ENCODE results near the gene OR1D5. TPM values are rescaled to one million over a fixed set of nuclear protein-coding genes. Genes with fewer than 3 reads are reported as not detected.

The OR1D5 gene
- total RNA-seq, 2 donors from 2014 or later, result not detected

DNA sequence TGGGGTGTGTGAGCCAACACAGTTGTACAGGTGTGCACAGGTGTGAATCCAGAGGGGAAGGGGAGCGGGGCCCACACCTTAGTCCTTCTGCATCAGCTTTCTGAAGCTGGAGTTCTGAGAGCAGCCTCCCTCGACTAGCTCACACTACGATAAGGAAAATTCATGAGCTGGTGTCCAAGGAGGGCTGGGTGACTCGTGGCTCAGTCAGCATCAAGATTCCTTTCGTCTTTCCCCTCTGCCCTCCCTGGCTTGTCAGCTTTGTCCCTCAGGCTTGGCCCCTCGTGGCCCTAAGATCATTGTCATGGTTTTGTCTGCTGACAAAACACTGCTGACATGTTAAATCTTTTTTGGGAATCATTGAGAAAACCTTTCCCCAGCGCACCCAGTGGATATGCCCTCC is 47.5 kb downstream of the OR1D5 start:
- H3K9me3 ChIP-seq, result no peaks in the 10 kb centered on the region
- H3K36me3 ChIP-seq, result no peaks in the 10 kb centered on the region
- TF ChIP-seq CTCF (IDR thresholded peaks at IDR 0.05) (no peak), POLR2A (IDR thresholded peaks at IDR 0.05) (no peak), POLR2AphosphoS5 (IDR thresholded peaks at IDR 0.05) (no peak)
- H3K27ac ChIP-seq, result no peak overlapping the region
- WGBS, result 74% methylated on average over 7 of the region's 7 CpGs
- DNase-seq (ENCODE audit: low spot score), result no peak
- H3K4me3 ChIP-seq, result no peak overlapping the region
- intact Hi-C loops (cut with DNase I), result loop anchor here (10.0 kb wide), 1 partner anchor 591 kb away; no protein-coding TSS in a partner anchor
- H3K4me1 ChIP-seq (replicated peaks), result no peaks in the 10 kb centered on the region
- H3K27me3 ChIP-seq (replicated peaks; ENCODE audit: insufficient read depth), result no peaks in the 10 kb centered on the region

DNA sequence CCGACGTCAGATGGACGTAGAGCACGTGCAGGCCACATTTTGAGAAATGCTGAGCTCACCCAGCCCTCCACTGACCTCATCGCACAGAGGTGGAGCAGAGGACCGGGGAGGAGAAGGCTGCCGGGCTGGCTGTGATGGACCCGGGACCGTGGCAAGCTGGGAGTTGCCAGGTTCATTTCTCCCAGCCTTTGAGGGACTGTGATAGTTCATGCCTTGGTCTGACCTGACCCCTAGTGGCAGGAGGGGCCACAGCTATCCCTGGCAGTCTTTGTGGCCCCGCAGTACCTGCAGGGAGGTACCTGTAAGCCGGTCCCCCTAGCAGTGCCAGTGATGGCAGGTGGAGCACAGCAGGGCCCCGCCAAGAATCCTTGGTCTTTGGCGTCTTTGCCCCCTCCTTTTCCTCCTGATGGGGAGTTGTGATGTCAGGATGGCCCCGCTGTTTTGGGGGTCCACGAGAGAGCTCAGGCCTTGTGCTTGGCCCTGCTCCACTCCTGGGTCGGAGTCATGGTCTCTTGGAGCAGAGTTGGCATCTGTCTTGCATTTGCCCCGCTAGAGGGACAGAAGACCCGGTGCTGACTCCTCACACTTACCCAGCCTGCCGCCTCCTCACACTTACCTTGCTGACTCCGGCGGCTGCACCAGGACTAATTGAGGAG is 50.4 kb downstream of the OR1D5 start:
- H3K36me3 ChIP-seq, result no peaks in the 10 kb centered on the region
- intact Hi-C loops (cut with DNase I), result loop anchor here (1.0 to 10.0 kb wide), 3 partner anchors 166 to 588 kb away; no protein-coding TSS in a partner anchor
- 53% methylated on average over 20 of the region's 21 CpGs for WGBS
- H3K27ac ChIP-seq, result no peak overlapping the region
- no peaks in the 10 kb centered on the region for H3K4me1 ChIP-seq (replicated peaks)
- H3K9me3 ChIP-seq, result no peaks in the 10 kb centered on the region
- TF ChIP-seq POLR2A (IDR thresholded peaks at IDR 0.05) (no peak), CTCF (IDR thresholded peaks at IDR 0.05) (peak; percentile 65 to 85 (median 78))
- no peak overlapping the region for H3K4me3 ChIP-seq
- H3K27me3 ChIP-seq (replicated peaks; ENCODE audit: insufficient read depth), result no peaks in the 10 kb centered on the region
- peak; percentile 43 for DNase-seq (ENCODE audit: low spot score)

Other genes with a start within 250 kb of the OR1D5 start
- gene OR1D2, start 40.8 kb upstream of the OR1D5 start, total RNA-seq, result not detected
- gene OR1G1, start 63.9 kb upstream of the OR1D5 start, total RNA-seq, result not detected
- gene OR1A2, start 133.9 kb upstream of the OR1D5 start, total RNA-seq, result not detected
- not detected for gene OR1A1, start 144.1 kb upstream of the OR1D5 start, total RNA-seq
- gene OR3A1, start 234.8 kb upstream of the OR1D5 start, total RNA-seq, result 1 to 10 TPM in 1 of 2 donors, not detected in 1; 2.8 TPM

All from prostate gland (tissue), 2 donors.